HCT116 (cell line): ENCODE data around the gene GATA3. TPM values are rescaled to one million over a fixed set of nuclear protein-coding genes. Genes with fewer than 3 reads are reported as not detected.

ENCODE experiments used
- ATAC-seq: fragments of 200-7000 bp; cut with Tn5 transposase; 2 replicates; pipeline ENCODE4 v1.9.1; 2020; ENCODE audit warnings: mild to moderate bottlenecking, moderate library complexity
- BruUV-seq: library from RNA; stranded (reverse); fragments of 400-500 nt; replicated peaks from 2 replicates; lab custom pipeline; 2021; lab: Mats Ljungman, UMichigan
- CTCF ChIA-PET: fragments of 300-600 bp; sonication (Branson Sonifier 250); formaldehyde crosslinking; loops from one replicate; lab custom pipeline; 2021; ENCODE audit warnings: antibody characterized with exemption; lab: Charles Lee
- POLR2A ChIA-PET: fragments of 300-600, 350-600 bp; sonication (Branson Sonifier 250); formaldehyde crosslinking; loops from one replicate; lab custom pipeline; 2021; ENCODE audit warnings: antibody characterized with exemption; lab: Charles Lee
- RAD21 ChIA-PET, 2 experiments: fragments of 300-600 bp; sonication (Branson Sonifier 250); formaldehyde crosslinking; loops; one replicate each; lab custom pipeline; 2023; ENCODE audit warnings: low total read pairs in 2 of 2; ENCODE audit not compliant: uncharacterized antibody in 2 of 2, unreplicated experiment in 2 of 2, low non-redundant PET in 1 of 2; lab: Charles Lee
- DNase-seq: peaks from one replicate; pipeline ENCODE4 v3.0.0-alpha.2; 2010; ENCODE audit warnings: low read depth, low spot score
- H2AFZ ChIP-seq: fragments of 200-600 bp; shearing (Covaris generic), sonication (generic); 2 replicates; pipeline ENCODE4 v1.6.1; 2017; ENCODE audit warnings: low read depth, mixed run types, mixed read lengths, antibody characterized with exemption, low read length; ENCODE audit not compliant: poor library complexity, severe bottlenecking
- H3K27ac ChIP-seq: 2 replicates; pipeline ENCODE4 v1.5.1; 2012; ENCODE audit warnings: low read depth, low read length
- H3K27me3 ChIP-seq: fragments of 200-600 bp; sonication (generic); 2 replicates; pipeline ENCODE4 v1.6.1; 2016; ENCODE audit warnings: mixed run types, low read length, mixed read lengths; ENCODE audit not compliant: insufficient read depth
- H3K36me3 ChIP-seq, 2 experiments: fragments of 200-500 bp in 1 of 2; fragments of 200-600 bp in 1 of 2; sonication (Bioruptor generic) in 1 of 2; sonication (generic) in 1 of 2; 2 replicates each; pipeline versions ENCODE4 v1.5.1 to v1.6.1; 2014 to 2016; ENCODE audit warnings: low read length in 2 of 2, inconsistent platforms in 1 of 2, mixed read lengths in 1 of 2, mixed run types in 1 of 2; ENCODE audit not compliant: insufficient read depth in 2 of 2, control insufficient read depth in 1 of 2
- H3K4me1 ChIP-seq, 2 experiments: fragments of 200-600 bp in 1 of 2; sonication (generic) in 1 of 2; 2 replicates each; pipeline versions ENCODE4 v1.5.1 to v1.6.1; 2012 to 2017; ENCODE audit warnings: low read length in 2 of 2, inconsistent platforms in 1 of 2, mild to moderate bottlenecking in 1 of 2, mixed read lengths in 1 of 2, mixed run types in 1 of 2, moderate library complexity in 1 of 2; ENCODE audit not compliant: insufficient read depth in 2 of 2, control insufficient read depth in 1 of 2
- H3K4me2 ChIP-seq: fragments of 200-600 bp; sonication (generic); 2 replicates; pipeline ENCODE4 v1.6.1; 2017; ENCODE audit warnings: mixed run types, low read length, mixed read lengths
- H3K4me3 ChIP-seq, 2 experiments: fragments of 200-600 bp in 1 of 2; sonication (generic) in 1 of 2; replicated peaks in 1 of 2; 2 replicates each; pipeline ENCODE4 v1.5.1; 2011 to 2016; ENCODE audit warnings: low read length in 2 of 2, control low read depth in 1 of 2, low read depth in 1 of 2, mild to moderate bottlenecking in 1 of 2, mixed read lengths in 1 of 2, mixed run types in 1 of 2
- H3K79me2 ChIP-seq: fragments of 200-600 bp; sonication (generic); 2 replicates; pipeline ENCODE4 v1.6.1; 2017; ENCODE audit warnings: mild to moderate bottlenecking, mixed run types, low read length, moderate library complexity, mixed read lengths; ENCODE audit not compliant: insufficient read depth
- H3K9ac ChIP-seq: fragments of 200-600 bp; sonication (generic); 2 replicates; pipeline ENCODE4 v1.6.1; 2016; ENCODE audit warnings: low read length, mixed read lengths
- H3K9me2 ChIP-seq: fragments of 200-600 bp; sonication (generic), shearing (Covaris generic); 2 replicates; pipeline ENCODE4 v1.6.1; 2017; ENCODE audit warnings: mixed run types, mild to moderate bottlenecking, moderate library complexity; ENCODE audit not compliant: insufficient read depth
- H3K9me3 ChIP-seq, 2 experiments: fragments of 200-500 bp in 1 of 2; fragments of 200-600 bp in 1 of 2; sonication (Bioruptor generic) in 1 of 2; sonication (generic) in 1 of 2; 2 replicates each; pipeline ENCODE4 v1.6.1; 2014 to 2017; ENCODE audit warnings: low read length in 2 of 2, mixed read lengths in 2 of 2, inconsistent platforms in 1 of 2, low read depth in 1 of 2, mild to moderate bottlenecking in 1 of 2, mixed run types in 1 of 2, moderate library complexity in 1 of 2; ENCODE audit not compliant: control insufficient read depth in 1 of 2, insufficient read depth in 1 of 2
- H4K20me1 ChIP-seq: fragments of 200-600 bp; sonication (generic), shearing (Covaris generic); 2 replicates; pipeline ENCODE4 v1.6.1; 2017; ENCODE audit warnings: mixed run types, mild to moderate bottlenecking, moderate library complexity; ENCODE audit not compliant: insufficient read depth
- ATF3 ChIP-seq: IDR thresholded peaks from 2 replicates; pipeline ENCODE4 v1.6.1; 2012
- CEBPB ChIP-seq: IDR thresholded peaks from 2 replicates; pipeline ENCODE4 v1.6.1; 2012; ENCODE audit warnings: low read depth
- EGR1 ChIP-seq: IDR thresholded peaks from 2 replicates; pipeline ENCODE4 v1.6.1; 2012; ENCODE audit warnings: low read depth
- ELF1 ChIP-seq: IDR thresholded peaks from 2 replicates; pipeline ENCODE4 v1.6.1; 2012; ENCODE audit warnings: low read depth, borderline replicate concordance
- EZH2 ChIP-seq: fragments of 200-600 bp; sonication (generic); IDR thresholded peaks from 2 replicates; pipeline ENCODE4 v1.6.1; 2017; ENCODE audit warnings: antibody characterized with exemption, mixed run types
- EZH2phosphoT487 ChIP-seq: fragments of 200-600 bp; IDR thresholded peaks from 2 replicates; pipeline ENCODE4 v1.6.1; 2018; ENCODE audit warnings: antibody characterized with exemption, borderline replicate concordance
- FOSL1 ChIP-seq: IDR thresholded peaks from 2 replicates; pipeline ENCODE4 v1.6.1; 2012; ENCODE audit warnings: low read depth
- RAD21 ChIP-seq: IDR thresholded peaks from 2 replicates; pipeline ENCODE4 v1.6.1; 2012; ENCODE audit warnings: low read depth, mild to moderate bottlenecking
- SIN3A ChIP-seq: IDR thresholded peaks from 2 replicates; pipeline ENCODE4 v1.6.1; 2012; ENCODE audit warnings: low read depth
- SP1 ChIP-seq: IDR thresholded peaks from 2 replicates; pipeline ENCODE4 v1.6.1; 2012; ENCODE audit warnings: low read depth
- SRF ChIP-seq: IDR thresholded peaks from 2 replicates; pipeline ENCODE4 v1.6.1; 2012; ENCODE audit warnings: low read depth
- TCF7L2 ChIP-seq: IDR thresholded peaks from 2 replicates; pipeline ENCODE4 v1.7.0; 2011; ENCODE audit warnings: borderline replicate concordance, inconsistent platforms; ENCODE audit not compliant: insufficient read depth, insufficient read length; ENCODE audit errors: extremely low read depth
- YY1 ChIP-seq: IDR thresholded peaks from 2 replicates; pipeline ENCODE4 v1.6.1; 2011; ENCODE audit warnings: low read length, low read depth, moderate library complexity, mild to moderate bottlenecking; ENCODE audit not compliant: insufficient replicate concordance; ENCODE audit errors: extremely low read depth
- ZFX ChIP-seq: fragments of 450-650 bp; IDR thresholded peaks from 2 replicates; pipeline ENCODE4 v1.6.1; 2017
- ZNF274 ChIP-seq: fragments of 200-500 bp; sonication (Bioruptor generic); IDR thresholded peaks from 2 replicates; pipeline ENCODE4 v1.6.1; 2014; ENCODE audit warnings: mild to moderate bottlenecking, low read depth, low read length, inconsistent platforms
- intact Hi-C: fragments of 100-400 bp; cut with micrococcal nuclease; formaldehyde crosslinking; loops from 2 replicates; pipeline ENCODE4 v1.10.0; 2022
- total RNA-seq: library from RNA; stranded (reverse); gene quantifications from one replicate; pipeline ENCODE4 v1.2.1, GENCODE V29; 2021; ENCODE audit not compliant: unreplicated experiment
- TF ChIP-seq, protein P1 (sequence below): IDR thresholded peaks from 2 replicates; pipeline ENCODE4 v1.6.1; 2012; ENCODE audit warnings: low read depth
- TF ChIP-seq, protein P2 (sequence below): IDR thresholded peaks from 2 replicates; pipeline ENCODE4 v1.6.1; 2012
- TF ChIP-seq, protein P3 (sequence below), 3 experiments: fragments of 200-600 bp in 1 of 3; sonication (generic) in 1 of 3; IDR thresholded peaks in 2 of 3; conservative IDR thresholded peaks in 1 of 3; 2 replicates each; pipeline ENCODE4 v1.5.1; 2012 to 2017; ENCODE audit warnings: low read depth in 2 of 3, low read length in 2 of 3, antibody characterized with exemption in 1 of 3, borderline replicate concordance in 1 of 3, control low read depth in 1 of 3, mild to moderate bottlenecking in 1 of 3, mixed read lengths in 1 of 3, mixed run types in 1 of 3, moderate library complexity in 1 of 3; ENCODE audit not compliant: insufficient read depth in 1 of 3

GATA3 gene
- total RNA-seq, 1 experiment from 2014 or later: 2.7 TPM

GRCh38 chr10:8102708-8103401 is 48.4 kb downstream of the GATA3 start:
- TF ChIP-seq SP1: no peak
- TF ChIP-seq ELF1: no peak
- no peak for TF ChIP-seq RAD21
- no peak for TF ChIP-seq SRF
- TF ChIP-seq EZH2phosphoT487: no peak
- no peak for TF ChIP-seq ZNF274
- TF ChIP-seq, protein P1, sequence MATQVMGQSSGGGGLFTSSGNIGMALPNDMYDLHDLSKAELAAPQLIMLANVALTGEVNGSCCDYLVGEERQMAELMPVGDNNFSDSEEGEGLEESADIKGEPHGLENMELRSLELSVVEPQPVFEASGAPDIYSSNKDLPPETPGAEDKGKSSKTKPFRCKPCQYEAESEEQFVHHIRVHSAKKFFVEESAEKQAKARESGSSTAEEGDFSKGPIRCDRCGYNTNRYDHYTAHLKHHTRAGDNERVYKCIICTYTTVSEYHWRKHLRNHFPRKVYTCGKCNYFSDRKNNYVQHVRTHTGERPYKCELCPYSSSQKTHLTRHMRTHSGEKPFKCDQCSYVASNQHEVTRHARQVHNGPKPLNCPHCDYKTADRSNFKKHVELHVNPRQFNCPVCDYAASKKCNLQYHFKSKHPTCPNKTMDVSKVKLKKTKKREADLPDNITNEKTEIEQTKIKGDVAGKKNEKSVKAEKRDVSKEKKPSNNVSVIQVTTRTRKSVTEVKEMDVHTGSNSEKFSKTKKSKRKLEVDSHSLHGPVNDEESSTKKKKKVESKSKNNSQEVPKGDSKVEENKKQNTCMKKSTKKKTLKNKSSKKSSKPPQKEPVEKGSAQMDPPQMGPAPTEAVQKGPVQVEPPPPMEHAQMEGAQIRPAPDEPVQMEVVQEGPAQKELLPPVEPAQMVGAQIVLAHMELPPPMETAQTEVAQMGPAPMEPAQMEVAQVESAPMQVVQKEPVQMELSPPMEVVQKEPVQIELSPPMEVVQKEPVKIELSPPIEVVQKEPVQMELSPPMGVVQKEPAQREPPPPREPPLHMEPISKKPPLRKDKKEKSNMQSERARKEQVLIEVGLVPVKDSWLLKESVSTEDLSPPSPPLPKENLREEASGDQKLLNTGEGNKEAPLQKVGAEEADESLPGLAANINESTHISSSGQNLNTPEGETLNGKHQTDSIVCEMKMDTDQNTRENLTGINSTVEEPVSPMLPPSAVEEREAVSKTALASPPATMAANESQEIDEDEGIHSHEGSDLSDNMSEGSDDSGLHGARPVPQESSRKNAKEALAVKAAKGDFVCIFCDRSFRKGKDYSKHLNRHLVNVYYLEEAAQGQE: no peak
- TF ChIP-seq, protein P2, sequence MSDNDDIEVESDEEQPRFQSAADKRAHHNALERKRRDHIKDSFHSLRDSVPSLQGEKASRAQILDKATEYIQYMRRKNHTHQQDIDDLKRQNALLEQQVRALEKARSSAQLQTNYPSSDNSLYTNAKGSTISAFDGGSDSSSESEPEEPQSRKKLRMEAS: no peak
- no peak for TF ChIP-seq CEBPB
- TF ChIP-seq EZH2: no peak
- no peak for TF ChIP-seq YY1
- TF ChIP-seq, protein P3, sequence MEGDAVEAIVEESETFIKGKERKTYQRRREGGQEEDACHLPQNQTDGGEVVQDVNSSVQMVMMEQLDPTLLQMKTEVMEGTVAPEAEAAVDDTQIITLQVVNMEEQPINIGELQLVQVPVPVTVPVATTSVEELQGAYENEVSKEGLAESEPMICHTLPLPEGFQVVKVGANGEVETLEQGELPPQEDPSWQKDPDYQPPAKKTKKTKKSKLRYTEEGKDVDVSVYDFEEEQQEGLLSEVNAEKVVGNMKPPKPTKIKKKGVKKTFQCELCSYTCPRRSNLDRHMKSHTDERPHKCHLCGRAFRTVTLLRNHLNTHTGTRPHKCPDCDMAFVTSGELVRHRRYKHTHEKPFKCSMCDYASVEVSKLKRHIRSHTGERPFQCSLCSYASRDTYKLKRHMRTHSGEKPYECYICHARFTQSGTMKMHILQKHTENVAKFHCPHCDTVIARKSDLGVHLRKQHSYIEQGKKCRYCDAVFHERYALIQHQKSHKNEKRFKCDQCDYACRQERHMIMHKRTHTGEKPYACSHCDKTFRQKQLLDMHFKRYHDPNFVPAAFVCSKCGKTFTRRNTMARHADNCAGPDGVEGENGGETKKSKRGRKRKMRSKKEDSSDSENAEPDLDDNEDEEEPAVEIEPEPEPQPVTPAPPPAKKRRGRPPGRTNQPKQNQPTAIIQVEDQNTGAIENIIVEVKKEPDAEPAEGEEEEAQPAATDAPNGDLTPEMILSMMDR (IDR thresholded peaks at IDR 0.05 in 2 of 3, conservative IDR thresholded peaks at IDR 0.05 in 1 of 3; ENCODE audit: borderline replicate concordance in 1 of 3, insufficient read depth in 1 of 3, low read depth in 2 of 3, low read length in 2 of 3): no peak
- TF ChIP-seq ZFX: no peak
- TF ChIP-seq FOSL1: no peak
- TF ChIP-seq TCF7L2: no peak
- no peak for TF ChIP-seq SIN3A
- TF ChIP-seq ATF3: no peak
- TF ChIP-seq EGR1: no peak
- ATAC-seq (no peak), DNase-seq (no peak)
- CTCF ChIA-PET: no interaction called here
- Histone ChIP-seq H3K9ac (no peak overlapping the region), H3K79me2 (no peaks in the 10 kb centered on the region), H3K9me3 (no peaks in the 10 kb centered on the region), H4K20me1 (no peaks in the 10 kb centered on the region), H3K9me2 (no peaks in the 10 kb centered on the region), H3K4me1 (no peaks in the 10 kb centered on the region), H3K4me3 (no peak overlapping the region), H3K27me3 (peaks cover 8% of the 10 kb centered on the region; the same call in 1 of the 2 replicates), H2AFZ (no peak overlapping the region), H3K27ac (no peak overlapping the region), H3K36me3 (no peaks in the 10 kb centered on the region), H3K4me2 (no peak overlapping the region)
- RAD21 ChIA-PET: no interaction called here
- POLR2A ChIA-PET: no interaction called here
- BruUV-seq: no TSS peak
- intact Hi-C loops: no loop called here
